ENCODE measurements around the gene CYTH1.

The CYTH1 gene

GRCh38 chr17:78819806-78820792 is 38.0 kb upstream of the CYTH1 start:
- Histone ChIP-seq H3K4me3 (ENCODE audit: low read depth, low read length) (no peak overlapping the region), H3K27me3 (replicated peaks) (no peaks in the 10 kb centered on the region), H3K27ac (no peak overlapping the region), H3K36me3 (replicated peaks) (peaks cover 62% of the 10 kb centered on the region)
- no peak for TF ChIP-seq CTCF (IDR thresholded peaks at IDR 0.05; ENCODE audit: low read depth, low read length, missing control alignments)
- no peak for DNase-seq
- in situ Hi-C loops (cut with HindIII; ENCODE audit: low pct_ligation_motif_present, low sequenced_read_pairs), result no loop called here

- TF ChIP-seq CTCF (IDR thresholded peaks at IDR 0.05; ENCODE audit: low read depth, low read length, missing control alignments), result no peak
- Histone ChIP-seq H3K4me3 (ENCODE audit: low read depth, low read length) (no peak overlapping the region), H3K27me3 (replicated peaks) (no peaks in the 10 kb centered on the region), H3K36me3 (replicated peaks) (peaks cover 62% of the 10 kb centered on the region), H3K27ac (no peak overlapping the region)
- in situ Hi-C loops (cut with HindIII; ENCODE audit: low pct_ligation_motif_present, low sequenced_read_pairs), result no loop called here
- no peak for DNase-seq
Observed at GRCh38 chr17:78819402-78819801, 37.3 kb upstream of the CYTH1 start.

GRCh38 chr17:78818932-78819331 is 36.9 kb upstream of the CYTH1 start:
- no peak for DNase-seq
- no peak overlapping the region for H3K27ac ChIP-seq
- in situ Hi-C loops (cut with HindIII; ENCODE audit: low pct_ligation_motif_present, low sequenced_read_pairs), result no loop called here
- H3K27me3 ChIP-seq (replicated peaks), result no peaks in the 10 kb centered on the region
- peaks cover 62% of the 10 kb centered on the region for H3K36me3 ChIP-seq (replicated peaks)
- TF ChIP-seq CTCF (IDR thresholded peaks at IDR 0.05; ENCODE audit: low read depth, low read length, missing control alignments), result no peak
- H3K4me3 ChIP-seq (ENCODE audit: low read depth, low read length), result no peak overlapping the region

- H3K27ac ChIP-seq, result no peak overlapping the region
- H3K4me3 ChIP-seq (ENCODE audit: low read depth, low read length), result no peak overlapping the region
- peaks cover 67% of the 10 kb centered on the region for H3K36me3 ChIP-seq (replicated peaks)
- H3K27me3 ChIP-seq (replicated peaks), result no peaks in the 10 kb centered on the region
- DNase-seq, result no peak
- in situ Hi-C loops (cut with HindIII; ENCODE audit: low pct_ligation_motif_present, low sequenced_read_pairs), result no loop called here
- TF ChIP-seq CTCF (IDR thresholded peaks at IDR 0.05; ENCODE audit: low read depth, low read length, missing control alignments), result no peak
Observed at GRCh38 chr17:78818152-78818846, 36.2 kb upstream of the CYTH1 start.

GRCh38 chr17:78817123-78817522 is 35.0 kb upstream of the CYTH1 start:
- in situ Hi-C loops (cut with HindIII; ENCODE audit: low pct_ligation_motif_present, low sequenced_read_pairs), result no loop called here
- no peaks in the 10 kb centered on the region for H3K27me3 ChIP-seq (replicated peaks)
- H3K27ac ChIP-seq, result no peak overlapping the region
- DNase-seq, result no peak
- peaks cover 76% of the 10 kb centered on the region for H3K36me3 ChIP-seq (replicated peaks)
- no peak for TF ChIP-seq CTCF (IDR thresholded peaks at IDR 0.05; ENCODE audit: low read depth, low read length, missing control alignments)
- no peak overlapping the region for H3K4me3 ChIP-seq (ENCODE audit: low read depth, low read length)

Measured in brain microvascular endothelial cell (primary cell).